Measurements from ENCODE around the gene TAGLN. TPM values are rescaled to one million over a fixed set of nuclear protein-coding genes. Genes with fewer than 3 reads are reported as not detected.
A peak's percentile ranks its signal among the peaks of the same experiment; 100 is the strongest.

TAGLN gene
- total and polyA plus RNA-seq, 8 donors = 24.1 to 430 (median 75.7) TPM

GRCh38 chr11:117177534-117178209 is 21.5 kb upstream of the TAGLN start:
- 53 to 60% methylated on average over 10 of the region's 10 CpGs for WGBS, 2 donors
- peak in 1 of 6 donors; percentile 27 for DNase-seq
- peaks cover 0 to 26% (median 3%) of the 10 kb centered on the region in 3 donors for H3K4me1 ChIP-seq

GRCh38 chr11:117178210-117179034 is 20.7 kb upstream of the TAGLN start, which contains the start of gene SIDT2:
Gene SIDT2, plus strand, starts transcription at chr11:117178743. Its CDS starts 521 bp downstream, at chr11:117179264.
- TF ChIP-seq, protein P1, sequence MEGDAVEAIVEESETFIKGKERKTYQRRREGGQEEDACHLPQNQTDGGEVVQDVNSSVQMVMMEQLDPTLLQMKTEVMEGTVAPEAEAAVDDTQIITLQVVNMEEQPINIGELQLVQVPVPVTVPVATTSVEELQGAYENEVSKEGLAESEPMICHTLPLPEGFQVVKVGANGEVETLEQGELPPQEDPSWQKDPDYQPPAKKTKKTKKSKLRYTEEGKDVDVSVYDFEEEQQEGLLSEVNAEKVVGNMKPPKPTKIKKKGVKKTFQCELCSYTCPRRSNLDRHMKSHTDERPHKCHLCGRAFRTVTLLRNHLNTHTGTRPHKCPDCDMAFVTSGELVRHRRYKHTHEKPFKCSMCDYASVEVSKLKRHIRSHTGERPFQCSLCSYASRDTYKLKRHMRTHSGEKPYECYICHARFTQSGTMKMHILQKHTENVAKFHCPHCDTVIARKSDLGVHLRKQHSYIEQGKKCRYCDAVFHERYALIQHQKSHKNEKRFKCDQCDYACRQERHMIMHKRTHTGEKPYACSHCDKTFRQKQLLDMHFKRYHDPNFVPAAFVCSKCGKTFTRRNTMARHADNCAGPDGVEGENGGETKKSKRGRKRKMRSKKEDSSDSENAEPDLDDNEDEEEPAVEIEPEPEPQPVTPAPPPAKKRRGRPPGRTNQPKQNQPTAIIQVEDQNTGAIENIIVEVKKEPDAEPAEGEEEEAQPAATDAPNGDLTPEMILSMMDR (IDR thresholded peaks at IDR 0.05) = no peak
- no peaks in the 10 kb centered on the region for H3K9me3 ChIP-seq
- H3K36me3 ChIP-seq = peaks cover 0 to 10% (median 4%) of the 10 kb centered on the region in 3 donors
- ATAC-seq (peak; percentile 86 to 94 (median 88)), FAIRE-seq (no peak), DNase-seq (peak; percentile 92 to 97 (median 94))
- H3K27ac ChIP-seq = peak within 1 kb of the TSS; percentile 92 to 98 (median 94)
- peaks cover under 1 to 26% (median 6%) of the 10 kb centered on the region in 3 donors for H3K4me1 ChIP-seq
- intact Hi-C loops (cut with DNase I) = no loop called here
- no peaks in the 10 kb centered on the region for H3K27me3 ChIP-seq
- peak within 1 kb of the TSS; percentile 82 to 99 (median 88) for H3K4me3 ChIP-seq
- WGBS, 2 donors = 0 to 1% methylated on average over 51 of the region's 51 CpGs

More at GRCh38 chr11:117177534-117178209, 21.5 kb upstream of the TAGLN start:
- ATAC-seq (no peak), FAIRE-seq (no peak)
- Histone ChIP-seq H3K4me3 (peak overlapping the region in 3 of 4 donors; percentile 82 to 99 (median 86)), H3K27ac (peak overlapping the region; percentile 92 to 98 (median 94)), H3K9me3 (no peaks in the 10 kb centered on the region), H3K36me3 (peaks cover 0 to 8% (median 4%) of the 10 kb centered on the region in 3 donors), H3K27me3 (no peaks in the 10 kb centered on the region)
- intact Hi-C loops (cut with DNase I) = no loop called here
- TF ChIP-seq, protein P1 (IDR thresholded peaks at IDR 0.05) = no peak

DNA sequence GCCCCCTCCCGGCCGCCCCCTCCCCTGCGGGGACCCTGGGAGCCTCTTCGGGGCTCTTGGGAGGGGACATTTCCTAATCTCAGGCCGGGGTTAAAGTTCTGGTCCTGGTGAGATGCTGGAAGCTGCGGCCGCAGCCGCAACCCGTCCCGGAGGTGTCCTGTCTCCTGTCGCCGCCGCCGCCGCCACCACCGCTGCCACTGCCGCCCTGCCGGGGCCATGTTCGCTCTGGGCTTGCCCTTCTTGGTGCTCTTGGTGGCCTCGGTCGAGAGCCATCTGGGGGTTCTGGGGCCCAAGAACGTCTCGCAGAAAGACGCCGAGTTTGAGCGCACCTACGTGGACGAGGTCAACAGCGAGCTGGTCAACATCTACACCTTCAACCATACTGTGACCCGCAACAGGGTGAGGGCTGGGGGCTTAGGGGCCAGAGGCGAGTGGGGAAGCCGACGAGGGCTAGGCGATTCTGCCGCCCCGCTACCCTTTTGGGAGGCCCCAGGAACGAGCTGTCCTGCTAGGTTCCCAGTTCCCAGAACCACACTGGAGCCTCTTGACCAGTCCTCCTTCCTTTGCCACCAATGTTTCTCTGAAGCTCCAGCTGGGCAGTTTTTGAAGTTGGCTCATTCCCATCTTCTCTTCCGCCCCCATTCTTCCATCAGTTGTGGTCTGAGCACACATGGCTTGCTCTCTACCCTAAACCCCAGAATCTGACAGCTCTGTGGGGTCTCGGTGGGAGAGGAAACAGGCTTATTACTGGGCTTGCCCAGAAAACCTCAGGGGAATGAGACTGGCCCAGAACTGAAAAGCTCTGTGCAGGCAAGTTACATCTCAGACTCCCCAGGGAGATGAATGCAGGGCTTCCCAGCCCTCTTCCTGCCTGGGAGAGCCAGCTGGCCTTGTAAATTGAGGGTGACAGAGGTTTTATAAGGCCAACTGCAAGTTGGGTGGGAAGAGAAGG is 19.8 kb upstream of the TAGLN start:
- TF ChIP-seq, protein P1 (IDR thresholded peaks at IDR 0.05) = no peak
- Histone ChIP-seq H3K36me3 (peaks cover 0 to 10% (median 4%) of the 10 kb centered on the region in 3 donors), H3K27me3 (no peaks in the 10 kb centered on the region), H3K27ac (peak overlapping the region; percentile 92 to 98 (median 94)), H3K4me3 (peak overlapping the region; percentile 82 to 99 (median 88)), H3K4me1 (peaks cover 8 to 32% (median 8%) of the 10 kb centered on the region in 3 donors), H3K9me3 (no peaks in the 10 kb centered on the region)
- 0 to 1% methylated on average over 33 to 39 of the region's 39 CpGs for WGBS, 2 donors
- FAIRE-seq (no peak), ATAC-seq (peak; percentile 36 to 61 (median 48)), DNase-seq (peak in 5 of 6 donors; percentile 46 to 86 (median 68))
- intact Hi-C loops (cut with DNase I) = no loop called here

GRCh38 chr11:117180020-117180419 is 19.1 kb upstream of the TAGLN start:
- ATAC-seq (peak in 1 of 4 donors; percentile 5), FAIRE-seq (no peak), DNase-seq (peak in 1 of 6 donors; percentile 15)
- TF ChIP-seq, protein P1 (IDR thresholded peaks at IDR 0.05) = no peak
- Histone ChIP-seq H3K4me3 (peak overlapping the region; percentile 82 to 99 (median 88)), H3K36me3 (peaks cover 0 to 10% (median 4%) of the 10 kb centered on the region in 3 donors), H3K4me1 (peaks cover 8 to 36% (median 12%) of the 10 kb centered on the region in 3 donors), H3K9me3 (no peaks in the 10 kb centered on the region), H3K27me3 (no peaks in the 10 kb centered on the region), H3K27ac (peak overlapping the region; percentile 92 to 98 (median 94))
- 21 to 29% methylated on average over 4 of the region's 4 CpGs for WGBS, 2 donors
- intact Hi-C loops (cut with DNase I) = loop anchor here in 1 of 3 donors (5.0 kb wide), 1 partner anchor 42 kb away; no protein-coding TSS in a partner anchor
